B cell (primary cell): Measurements from ENCODE around the gene ZDHHC14. TPM values are rescaled to one million over a fixed set of nuclear protein-coding genes. Genes with fewer than 3 reads are reported as not detected.

ENCODE experiments used
- ATAC-seq: fragments of 200-7000 bp; cut with Tn5 transposase; one replicate; pipeline ENCODE4 v1.10.0; 2021; ENCODE audit warnings: low read depth, mild to moderate bottlenecking, moderate number of reproducible peaks, moderate library complexity
- CTCF ChIA-PET: fragments of 350-600 bp; sonication (Branson Sonifier 250); formaldehyde crosslinking; loops from one replicate; lab custom pipeline; 2021; ENCODE audit warnings: antibody characterized with exemption, inconsistent platforms; lab: Charles Lee
- POLR2A ChIA-PET: fragments of 350-600 bp; sonication (Branson Sonifier 250); formaldehyde crosslinking; loops from one replicate; lab custom pipeline; 2021; ENCODE audit warnings: antibody characterized with exemption; lab: Charles Lee
- DNase-seq: peaks from one replicate; pipeline ENCODE4 v3.0.0; 2013
- H2AFZ ChIP-seq: 2 replicates; pipeline ENCODE4 v1.6.1; 2012; ENCODE audit warnings: mild to moderate bottlenecking, low read depth, low read length; ENCODE audit not compliant: insufficient read depth, poor library complexity, severe bottlenecking
- H3K27ac ChIP-seq, 2 donors: 1 replicate in 1 of 2; 2 replicates in 1 of 2; pipeline ENCODE4 v1.5.1; 2012 to 2013; ENCODE audit warnings: low read length in 2 of 2, mild to moderate bottlenecking in 2 of 2, moderate library complexity in 1 of 2
- H3K27me3 ChIP-seq, 4 experiments: fragments of 200-600 bp in 1 of 4; sonication (generic) in 1 of 4; replicated peaks in 1 of 4; 1 replicate in 2 of 4; 2 replicates in 2 of 4; pipeline versions ENCODE4 v1.6.1 to v1.7.0; 2013 to 2016; ENCODE audit warnings: low read length in 3 of 4, mild to moderate bottlenecking in 2 of 4, mixed read lengths in 1 of 4, moderate library complexity in 1 of 4; ENCODE audit not compliant: insufficient read depth in 4 of 4, control insufficient read depth in 3 of 4; ENCODE audit errors: control extremely low read depth in 1 of 4
- H3K36me3 ChIP-seq, 2 experiments: replicated peaks in 1 of 2; 1 replicate in 1 of 2; 2 replicates in 1 of 2; pipeline versions ENCODE4 v1.6.1 to v1.7.1; 2013; ENCODE audit warnings: low read length in 1 of 2; ENCODE audit not compliant: insufficient read depth in 2 of 2, control insufficient read depth in 1 of 2; ENCODE audit errors: control extremely low read depth in 1 of 2, extremely low read depth in 1 of 2
- H3K4me1 ChIP-seq, 2 donors: fragments of 200-600 bp in 1 of 2; sonication (generic) in 1 of 2; 1 replicate in 1 of 2; 2 replicates in 1 of 2; pipeline versions ENCODE4 v1.5.1 to v1.6.1; 2013 to 2017; ENCODE audit warnings: low read length in 2 of 2; ENCODE audit not compliant: control insufficient read depth in 2 of 2, insufficient read depth in 2 of 2
- H3K4me2 ChIP-seq: replicated peaks from 2 replicates; pipeline ENCODE3; 2012; ENCODE audit warnings: mild to moderate bottlenecking, low read depth, low read length; ENCODE audit not compliant: poor library complexity, severe bottlenecking
- H3K4me3 ChIP-seq, 5 experiments: fragments of 200-600 bp in 1 of 5; sonication (generic) in 1 of 5; 1 replicate in 3 of 5; 2 replicates in 2 of 5; pipeline versions ENCODE4 v1.5.1 to v1.7.0; 2011 to 2016; ENCODE audit warnings: low read length in 4 of 5, mild to moderate bottlenecking in 4 of 5, low read depth in 2 of 5, control low read depth in 1 of 5, moderate library complexity in 1 of 5; ENCODE audit not compliant: insufficient read depth in 1 of 5; ENCODE audit errors: control extremely low read depth in 1 of 5, extremely low read depth in 1 of 5
- H3K79me2 ChIP-seq: fragments of 200-600 bp; sonication (generic); one replicate; pipeline ENCODE4 v1.6.0; 2016; ENCODE audit warnings: low read length; ENCODE audit not compliant: control insufficient read depth, insufficient read depth
- H3K9ac ChIP-seq: fragments of 200-600 bp; sonication (generic); 2 replicates; pipeline ENCODE4 v1.6.1; 2017; ENCODE audit warnings: mild to moderate bottlenecking, low read length, moderate library complexity
- H3K9me3 ChIP-seq, 3 donors: one replicate each; pipeline versions ENCODE4 v1.6.1 to v1.7.1; 2013; ENCODE audit warnings: low read length in 2 of 3; ENCODE audit not compliant: control insufficient read depth in 2 of 3, insufficient read depth in 1 of 3; ENCODE audit errors: control extremely low read depth in 1 of 3
- H4K20me1 ChIP-seq: 2 replicates; pipeline ENCODE4 v1.6.0; 2012; ENCODE audit warnings: mild to moderate bottlenecking, low read length; ENCODE audit not compliant: insufficient read depth, control insufficient read depth, poor library complexity, severe bottlenecking
- H3K27ac Mint-ChIP-seq: one replicate; pipeline ENCODE4 v1.8.0; 2021; ENCODE audit warnings: mixed read lengths
- H3K27me3 Mint-ChIP-seq: one replicate; pipeline ENCODE4 v1.8.0; 2021; ENCODE audit warnings: mixed read lengths
- H3K4me1 Mint-ChIP-seq: one replicate; pipeline ENCODE4 v1.8.0; 2021; ENCODE audit warnings: mixed read lengths
- H3K4me3 Mint-ChIP-seq: one replicate; pipeline ENCODE4 v1.8.0; 2021; ENCODE audit warnings: mixed read lengths
- H3K9me3 Mint-ChIP-seq: one replicate; pipeline ENCODE4 v1.8.0; 2022; ENCODE audit warnings: mixed read lengths; ENCODE audit not compliant: insufficient read depth
- CTCF ChIP-seq: fragments of 200-600 bp; IDR thresholded peaks from one replicate; pipeline ENCODE4 v1.8.0; 2022; ENCODE audit warnings: antibody characterized with exemption, mild to moderate bottlenecking
- EZH2 ChIP-seq: IDR thresholded peaks from 2 replicates; pipeline ENCODE4 v1.6.1; 2012; ENCODE audit warnings: borderline replicate concordance, low read depth, mild to moderate bottlenecking, moderate library complexity, low read length; ENCODE audit not compliant: insufficient read depth, poor library complexity, severe bottlenecking
- WGBS: methylation state at CpG from one replicate; pipeline ENCODE4 v1.1.5; 2013; ENCODE audit warnings: missing lambda C conversion rate; ENCODE audit not compliant: insufficient coverage; 5-methylcytosine and 5-hydroxymethylcytosine counted together
- intact Hi-C: fragments of 100-400 bp; cut with micrococcal nuclease; formaldehyde crosslinking; loops from one replicate; pipeline ENCODE4 v1.10.0; 2022
- polyA plus RNA-seq: library from polyadenylated mRNA; depleted of rRNA; stranded (reverse); fragments of >200 nt; gene quantifications from 2 replicates; pipeline ENCODE4 v1.2.3, GENCODE V29; 2012
- total RNA-seq, 2 donors: library from RNA; stranded (reverse); fragments of 120-200 nt in 1 of 2; gene quantifications; 1 replicate in 1 of 2; 2 replicates in 1 of 2; pipeline versions ENCODE4 v1.2.3 to v1.2.4, GENCODE V29; 2013 to 2022

ZDHHC14 gene
- total and polyA plus RNA-seq, 2 donors (not counting 1 experiment from before 2014, with no cell fraction given), result 8.8 to 50.4 TPM

- Mint-ChIP-seq H3K27ac (peak overlapping the region; percentile 80), H3K9me3 (no peaks in the 10 kb centered on the region), H3K27me3 (no peaks in the 10 kb centered on the region), H3K4me1 (peaks cover 68% of the 10 kb centered on the region), H3K4me3 (peak overlapping the region; percentile 53)
- Histone ChIP-seq H3K9me3 (no peaks in the 10 kb centered on the region), H3K4me2 (peak overlapping the region; percentile 44), H3K36me3 (peaks cover 0 to 3% of the 10 kb centered on the region in 2 experiments), H3K9ac (no peak overlapping the region), H3K79me2 (peaks cover 6% of the 10 kb centered on the region), H3K27ac (peak overlapping the region; percentile 13 to 51), H3K4me3 (no peak overlapping the region), H3K27me3 (no peaks in the 10 kb centered on the region), H4K20me1 (no peaks in the 10 kb centered on the region), H2AFZ (no peak overlapping the region), H3K4me1 (peaks cover 36 to 65% of the 10 kb centered on the region in 2 donors)
- DNase-seq, result no peak
- CTCF ChIA-PET, result interaction anchor here (0.6 to 1.1 kb wide), 4 partner anchors 11 to 89 kb away, joined by 3 to 4 read pairs (median 3); no protein-coding TSS in a partner anchor
- POLR2A ChIA-PET, result interaction anchor here (0.8 kb wide), 1 partner anchor 46 kb away, joined by 4 read pairs; no protein-coding TSS in a partner anchor
- no peak for ATAC-seq
- TF ChIP-seq EZH2, result no peak
- TF ChIP-seq CTCF, result no peak
- WGBS, result 95% methylated on average over 13 of the region's 16 CpGs
- intact Hi-C loops, result no loop called here
These were observed 227.5 kb downstream of the ZDHHC14 start for GRCh38 chr6:157608221-157609075.

DNA sequence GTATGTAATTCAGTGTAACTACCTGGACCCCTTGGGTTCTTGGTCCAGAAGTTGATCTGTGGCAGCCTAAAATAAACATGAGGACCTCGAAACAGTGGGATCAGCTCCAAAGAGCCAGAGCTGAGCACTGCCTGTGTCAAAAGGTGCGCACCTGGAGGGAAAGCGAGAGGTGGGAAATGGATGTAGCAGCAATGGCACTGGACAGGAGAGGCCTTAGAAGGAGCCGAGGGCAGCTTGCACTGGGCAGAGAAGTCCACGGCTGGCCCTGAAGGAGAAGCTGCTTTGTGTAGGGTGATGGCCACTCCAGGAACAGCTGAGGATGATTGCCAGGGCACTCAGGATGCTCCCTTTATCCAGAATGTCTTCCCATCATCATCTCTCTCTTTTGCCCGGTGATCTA, 228.1 kb downstream of the ZDHHC14 start:
- Histone ChIP-seq H3K4me3 (no peak overlapping the region), H3K27ac (no peak overlapping the region), H3K27me3 (no peaks in the 10 kb centered on the region), H2AFZ (no peak overlapping the region), H3K9me3 (no peaks in the 10 kb centered on the region), H3K4me2 (peak overlapping the region; percentile 44), H3K4me1 (peaks cover 42 to 69% of the 10 kb centered on the region in 2 donors), H3K79me2 (peaks cover 6% of the 10 kb centered on the region), H4K20me1 (no peaks in the 10 kb centered on the region), H3K9ac (no peak overlapping the region), H3K36me3 (peaks cover 0 to 3% of the 10 kb centered on the region in 2 experiments)
- no peak for DNase-seq
- ATAC-seq, result no peak
- peak overlapping the region; percentile 1 for H3K4me3 Mint-ChIP-seq
- ChIA-PET CTCF (interaction anchor here (0.6 kb wide), 1 partner anchor 90 kb away, joined by 3 read pairs; no protein-coding TSS in a partner anchor), POLR2A (no interaction called here)
- no peak for TF ChIP-seq EZH2
- no peak for TF ChIP-seq CTCF
- H3K27me3 Mint-ChIP-seq, result no peaks in the 10 kb centered on the region
- H3K27ac Mint-ChIP-seq, result peak overlapping the region; percentile 80
- no peaks in the 10 kb centered on the region for H3K9me3 Mint-ChIP-seq
- intact Hi-C loops, result no loop called here
- peaks cover 74% of the 10 kb centered on the region for H3K4me1 Mint-ChIP-seq
- WGBS, result 100% methylated on average over 4 of the region's 6 CpGs
